ENCODE measurements around the gene CELA2A. TPM values are rescaled to one million over a fixed set of nuclear protein-coding genes. Genes with fewer than 3 reads are reported as not detected.

Gene CELA2A
- total and polyA plus RNA-seq, 2 of the 13 experiments (the other 11 are each of a cell fraction or from before 2014, with no cell fraction given): not detected

- TF ChIP-seq, protein P1, sequence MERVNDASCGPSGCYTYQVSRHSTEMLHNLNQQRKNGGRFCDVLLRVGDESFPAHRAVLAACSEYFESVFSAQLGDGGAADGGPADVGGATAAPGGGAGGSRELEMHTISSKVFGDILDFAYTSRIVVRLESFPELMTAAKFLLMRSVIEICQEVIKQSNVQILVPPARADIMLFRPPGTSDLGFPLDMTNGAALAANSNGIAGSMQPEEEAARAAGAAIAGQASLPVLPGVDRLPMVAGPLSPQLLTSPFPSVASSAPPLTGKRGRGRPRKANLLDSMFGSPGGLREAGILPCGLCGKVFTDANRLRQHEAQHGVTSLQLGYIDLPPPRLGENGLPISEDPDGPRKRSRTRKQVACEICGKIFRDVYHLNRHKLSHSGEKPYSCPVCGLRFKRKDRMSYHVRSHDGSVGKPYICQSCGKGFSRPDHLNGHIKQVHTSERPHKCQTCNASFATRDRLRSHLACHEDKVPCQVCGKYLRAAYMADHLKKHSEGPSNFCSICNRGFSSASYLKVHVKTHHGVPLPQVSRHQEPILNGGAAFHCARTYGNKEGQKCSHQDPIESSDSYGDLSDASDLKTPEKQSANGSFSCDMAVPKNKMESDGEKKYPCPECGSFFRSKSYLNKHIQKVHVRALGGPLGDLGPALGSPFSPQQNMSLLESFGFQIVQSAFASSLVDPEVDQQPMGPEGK (CRISPR knock-in tag; IDR thresholded peaks at IDR 0.05): 0 out of 2 replicates have a peak, but pooled peaks have one; percentile 29
- TF ChIP-seq CCAR2 (optimal IDR thresholded peaks at IDR 0.05; ENCODE audit: low read depth, low read length): no peak
- TF ChIP-seq BCL6 (CRISPR knock-in tag; IDR thresholded peaks at IDR 0.05): peak; percentile 58; the same call in 1 of the 2 replicates
- TF ChIP-seq, protein P2, sequence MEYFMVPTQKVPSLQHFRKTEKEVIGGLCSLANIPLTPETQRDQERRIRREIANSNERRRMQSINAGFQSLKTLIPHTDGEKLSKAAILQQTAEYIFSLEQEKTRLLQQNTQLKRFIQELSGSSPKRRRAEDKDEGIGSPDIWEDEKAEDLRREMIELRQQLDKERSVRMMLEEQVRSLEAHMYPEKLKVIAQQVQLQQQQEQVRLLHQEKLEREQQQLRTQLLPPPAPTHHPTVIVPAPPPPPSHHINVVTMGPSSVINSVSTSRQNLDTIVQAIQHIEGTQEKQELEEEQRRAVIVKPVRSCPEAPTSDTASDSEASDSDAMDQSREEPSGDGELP (IDR thresholded peaks at IDR 0.05; ENCODE audit: borderline replicate concordance, low read depth): no peak
- peak; percentile 5; the same call in 1 of the 2 replicates for TF ChIP-seq ATF3 (CRISPR knock-in tag; IDR thresholded peaks at IDR 0.05)
- TF ChIP-seq RFX1 (IDR thresholded peaks at IDR 0.05): no peak
- TF ChIP-seq CBFB (CRISPR knock-in tag; IDR thresholded peaks at IDR 0.05): peak; percentile 94
- TF ChIP-seq TEAD2 (CRISPR knock-in tag; IDR thresholded peaks at IDR 0.05): no peak
- TF ChIP-seq, protein P3, sequence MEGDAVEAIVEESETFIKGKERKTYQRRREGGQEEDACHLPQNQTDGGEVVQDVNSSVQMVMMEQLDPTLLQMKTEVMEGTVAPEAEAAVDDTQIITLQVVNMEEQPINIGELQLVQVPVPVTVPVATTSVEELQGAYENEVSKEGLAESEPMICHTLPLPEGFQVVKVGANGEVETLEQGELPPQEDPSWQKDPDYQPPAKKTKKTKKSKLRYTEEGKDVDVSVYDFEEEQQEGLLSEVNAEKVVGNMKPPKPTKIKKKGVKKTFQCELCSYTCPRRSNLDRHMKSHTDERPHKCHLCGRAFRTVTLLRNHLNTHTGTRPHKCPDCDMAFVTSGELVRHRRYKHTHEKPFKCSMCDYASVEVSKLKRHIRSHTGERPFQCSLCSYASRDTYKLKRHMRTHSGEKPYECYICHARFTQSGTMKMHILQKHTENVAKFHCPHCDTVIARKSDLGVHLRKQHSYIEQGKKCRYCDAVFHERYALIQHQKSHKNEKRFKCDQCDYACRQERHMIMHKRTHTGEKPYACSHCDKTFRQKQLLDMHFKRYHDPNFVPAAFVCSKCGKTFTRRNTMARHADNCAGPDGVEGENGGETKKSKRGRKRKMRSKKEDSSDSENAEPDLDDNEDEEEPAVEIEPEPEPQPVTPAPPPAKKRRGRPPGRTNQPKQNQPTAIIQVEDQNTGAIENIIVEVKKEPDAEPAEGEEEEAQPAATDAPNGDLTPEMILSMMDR (CRISPR knock-in tag; IDR thresholded peaks at IDR 0.05): peak; percentile 84
- peak; percentile 17; the same call in 1 of the 2 replicates for TF ChIP-seq ZNF770 (CRISPR knock-in tag; IDR thresholded peaks at IDR 0.05)
- TF ChIP-seq ZBTB20 (CRISPR knock-in tag; IDR thresholded peaks at IDR 0.05; ENCODE audit: borderline replicate concordance, low read depth): no peak
- no peak for TF ChIP-seq ZNF10 (CRISPR knock-in tag; IDR thresholded peaks at IDR 0.05; ENCODE audit: borderline replicate concordance, low read depth)
- TF ChIP-seq, protein P4, sequence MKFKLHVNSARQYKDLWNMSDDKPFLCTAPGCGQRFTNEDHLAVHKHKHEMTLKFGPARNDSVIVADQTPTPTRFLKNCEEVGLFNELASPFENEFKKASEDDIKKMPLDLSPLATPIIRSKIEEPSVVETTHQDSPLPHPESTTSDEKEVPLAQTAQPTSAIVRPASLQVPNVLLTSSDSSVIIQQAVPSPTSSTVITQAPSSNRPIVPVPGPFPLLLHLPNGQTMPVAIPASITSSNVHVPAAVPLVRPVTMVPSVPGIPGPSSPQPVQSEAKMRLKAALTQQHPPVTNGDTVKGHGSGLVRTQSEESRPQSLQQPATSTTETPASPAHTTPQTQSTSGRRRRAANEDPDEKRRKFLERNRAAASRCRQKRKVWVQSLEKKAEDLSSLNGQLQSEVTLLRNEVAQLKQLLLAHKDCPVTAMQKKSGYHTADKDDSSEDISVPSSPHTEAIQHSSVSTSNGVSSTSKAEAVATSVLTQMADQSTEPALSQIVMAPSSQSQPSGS (CRISPR knock-in tag; IDR thresholded peaks at IDR 0.05): peak; percentile 55; the same call in 1 of the 2 replicates
- TF ChIP-seq ARHGAP35 (CRISPR knock-in tag; IDR thresholded peaks at IDR 0.05; ENCODE audit: borderline replicate concordance): no peak
- peak; percentile 54 for TF ChIP-seq HDAC1 (CRISPR knock-in tag; IDR thresholded peaks at IDR 0.05)
- no peak for TF ChIP-seq ARNT2 (CRISPR knock-in tag; IDR thresholded peaks at IDR 0.05; ENCODE audit: low read depth)
- TF ChIP-seq ZNF839 (CRISPR knock-in tag; IDR thresholded peaks at IDR 0.05; ENCODE audit: borderline replicate concordance): no peak
- no peak for TF ChIP-seq LCORL (IDR thresholded peaks at IDR 0.05)
- 0 out of 2 replicates have a peak, but pooled peaks have one; percentile 23 for TF ChIP-seq LCORL (CRISPR knock-in tag; IDR thresholded peaks at IDR 0.05)
- no peak for TF ChIP-seq ZNF749 (CRISPR knock-in tag; IDR thresholded peaks at IDR 0.05; ENCODE audit: borderline replicate concordance)
- no peak for TF ChIP-seq ATRX (CRISPR knock-in tag; IDR thresholded peaks at IDR 0.05; ENCODE audit: borderline replicate concordance)
Measured at GRCh38 chr1:15420853-15421465, 35.6 kb upstream of the CELA2A start (continued).

Measured in HepG2 (cell line).